ENCODE measurements around the gene ELOA.
A peak's percentile ranks its signal among the peaks of the same experiment; 100 is the strongest.

ELOA gene

DNA sequence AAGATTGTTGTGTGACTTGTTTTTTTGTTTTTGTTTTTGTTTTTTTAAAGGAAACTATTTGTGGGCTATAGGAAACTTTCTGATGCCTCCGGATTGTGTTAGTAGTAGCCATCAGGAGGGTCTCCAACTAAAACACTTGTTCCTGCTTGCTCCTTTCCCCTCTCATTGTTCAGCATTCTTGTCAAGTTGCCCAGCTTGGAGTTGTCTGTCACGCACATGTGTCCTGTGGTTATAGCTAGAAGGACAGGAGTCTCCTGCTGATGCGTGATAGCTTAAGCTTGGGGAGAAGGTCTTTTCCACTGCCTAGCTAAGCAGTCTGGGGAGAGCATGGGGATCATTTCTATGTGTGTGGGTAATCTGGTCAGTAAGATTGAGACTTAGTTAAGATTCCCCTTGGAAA is 44.4 kb downstream of the ELOA start:
- TF ChIP-seq RAD21 (IDR thresholded peaks at IDR 0.05; ENCODE audit: low read depth) (no peak), TCF12 (IDR thresholded peaks at IDR 0.05; ENCODE audit: low read depth) (no peak), EP300 (IDR thresholded peaks at IDR 0.05; ENCODE audit: borderline replicate concordance) (no peak), EGR1 (IDR thresholded peaks at IDR 0.05) (no peak), CREB1 (IDR thresholded peaks at IDR 0.05; ENCODE audit: low read depth) (no peak), FOXM1 (IDR thresholded peaks at IDR 0.05; ENCODE audit: borderline replicate concordance, low read depth) (no peak), CEBPB (IDR thresholded peaks at IDR 0.05) (no peak)
- TF ChIP-seq, protein P1, sequence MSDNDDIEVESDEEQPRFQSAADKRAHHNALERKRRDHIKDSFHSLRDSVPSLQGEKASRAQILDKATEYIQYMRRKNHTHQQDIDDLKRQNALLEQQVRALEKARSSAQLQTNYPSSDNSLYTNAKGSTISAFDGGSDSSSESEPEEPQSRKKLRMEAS (IDR thresholded peaks at IDR 0.05) = no peak
- TF ChIP-seq, protein P2, sequence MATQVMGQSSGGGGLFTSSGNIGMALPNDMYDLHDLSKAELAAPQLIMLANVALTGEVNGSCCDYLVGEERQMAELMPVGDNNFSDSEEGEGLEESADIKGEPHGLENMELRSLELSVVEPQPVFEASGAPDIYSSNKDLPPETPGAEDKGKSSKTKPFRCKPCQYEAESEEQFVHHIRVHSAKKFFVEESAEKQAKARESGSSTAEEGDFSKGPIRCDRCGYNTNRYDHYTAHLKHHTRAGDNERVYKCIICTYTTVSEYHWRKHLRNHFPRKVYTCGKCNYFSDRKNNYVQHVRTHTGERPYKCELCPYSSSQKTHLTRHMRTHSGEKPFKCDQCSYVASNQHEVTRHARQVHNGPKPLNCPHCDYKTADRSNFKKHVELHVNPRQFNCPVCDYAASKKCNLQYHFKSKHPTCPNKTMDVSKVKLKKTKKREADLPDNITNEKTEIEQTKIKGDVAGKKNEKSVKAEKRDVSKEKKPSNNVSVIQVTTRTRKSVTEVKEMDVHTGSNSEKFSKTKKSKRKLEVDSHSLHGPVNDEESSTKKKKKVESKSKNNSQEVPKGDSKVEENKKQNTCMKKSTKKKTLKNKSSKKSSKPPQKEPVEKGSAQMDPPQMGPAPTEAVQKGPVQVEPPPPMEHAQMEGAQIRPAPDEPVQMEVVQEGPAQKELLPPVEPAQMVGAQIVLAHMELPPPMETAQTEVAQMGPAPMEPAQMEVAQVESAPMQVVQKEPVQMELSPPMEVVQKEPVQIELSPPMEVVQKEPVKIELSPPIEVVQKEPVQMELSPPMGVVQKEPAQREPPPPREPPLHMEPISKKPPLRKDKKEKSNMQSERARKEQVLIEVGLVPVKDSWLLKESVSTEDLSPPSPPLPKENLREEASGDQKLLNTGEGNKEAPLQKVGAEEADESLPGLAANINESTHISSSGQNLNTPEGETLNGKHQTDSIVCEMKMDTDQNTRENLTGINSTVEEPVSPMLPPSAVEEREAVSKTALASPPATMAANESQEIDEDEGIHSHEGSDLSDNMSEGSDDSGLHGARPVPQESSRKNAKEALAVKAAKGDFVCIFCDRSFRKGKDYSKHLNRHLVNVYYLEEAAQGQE (IDR thresholded peaks at IDR 0.05; ENCODE audit: low read depth) = no peak
- TF ChIP-seq, protein P3, sequence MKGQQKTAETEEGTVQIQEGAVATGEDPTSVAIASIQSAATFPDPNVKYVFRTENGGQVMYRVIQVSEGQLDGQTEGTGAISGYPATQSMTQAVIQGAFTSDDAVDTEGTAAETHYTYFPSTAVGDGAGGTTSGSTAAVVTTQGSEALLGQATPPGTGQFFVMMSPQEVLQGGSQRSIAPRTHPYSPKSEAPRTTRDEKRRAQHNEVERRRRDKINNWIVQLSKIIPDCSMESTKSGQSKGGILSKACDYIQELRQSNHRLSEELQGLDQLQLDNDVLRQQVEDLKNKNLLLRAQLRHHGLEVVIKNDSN (IDR thresholded peaks at IDR 0.05) = no peak

DNA sequence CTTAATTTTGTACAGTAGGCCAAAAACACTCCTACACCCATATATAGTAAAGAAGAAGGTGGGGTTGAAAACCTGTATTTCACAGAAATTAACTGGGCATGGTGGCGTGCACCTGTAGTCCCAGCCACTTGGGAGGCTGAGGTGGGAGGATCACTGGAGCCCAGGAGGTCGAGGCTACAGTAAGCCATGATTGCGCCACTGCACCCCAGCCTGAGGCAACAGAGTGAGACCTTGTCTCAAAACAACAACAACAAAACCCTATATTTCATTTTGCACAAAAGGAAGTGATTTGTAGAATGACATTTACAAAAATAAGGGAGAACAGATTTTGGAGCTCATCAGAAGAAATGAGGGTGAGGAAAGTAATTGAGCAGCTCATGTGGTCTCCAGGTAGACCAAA is 45.4 kb downstream of the ELOA start:
- no peak for TF ChIP-seq CREB1 (IDR thresholded peaks at IDR 0.05; ENCODE audit: low read depth)
- no peak for TF ChIP-seq FOXM1 (IDR thresholded peaks at IDR 0.05; ENCODE audit: borderline replicate concordance, low read depth)
- TF ChIP-seq TAF1 (IDR thresholded peaks at IDR 0.05; ENCODE audit: low read depth) = no peak
- no peak for TF ChIP-seq CEBPB (IDR thresholded peaks at IDR 0.05)
- no peak for TF ChIP-seq ZBTB7A (IDR thresholded peaks at IDR 0.05; ENCODE audit: low read depth)
- TF ChIP-seq, protein P2 (IDR thresholded peaks at IDR 0.05; ENCODE audit: low read depth) = no peak
- TF ChIP-seq EGR1 (IDR thresholded peaks at IDR 0.05) = no peak
- TF ChIP-seq YY1 (IDR thresholded peaks at IDR 0.05; ENCODE audit: low read depth) = no peak
- no peak for TF ChIP-seq NFIC (IDR thresholded peaks at IDR 0.05)
- TF ChIP-seq, protein P3 (IDR thresholded peaks at IDR 0.05) = no peak
- TF ChIP-seq, protein P1 (IDR thresholded peaks at IDR 0.05) = no peak
- no peak for TF ChIP-seq RAD21 (IDR thresholded peaks at IDR 0.05; ENCODE audit: low read depth)
- TF ChIP-seq EP300 (IDR thresholded peaks at IDR 0.05; ENCODE audit: borderline replicate concordance) = no peak
- no peak for TF ChIP-seq TEAD4 (IDR thresholded peaks at IDR 0.05)
- TF ChIP-seq TCF12 (IDR thresholded peaks at IDR 0.05; ENCODE audit: low read depth) = no peak

- TF ChIP-seq TEAD4 (IDR thresholded peaks at IDR 0.05) (no peak), EP300 (IDR thresholded peaks at IDR 0.05; ENCODE audit: borderline replicate concordance) (no peak), EGR1 (IDR thresholded peaks at IDR 0.05) (peak; percentile 55; the same call in 1 of the 2 replicates), CREB1 (IDR thresholded peaks at IDR 0.05; ENCODE audit: low read depth) (no peak), FOXM1 (IDR thresholded peaks at IDR 0.05; ENCODE audit: borderline replicate concordance, low read depth) (no peak), NFIC (IDR thresholded peaks at IDR 0.05) (0 out of 2 replicates have a peak, but pooled peaks have one; percentile 41), YY1 (IDR thresholded peaks at IDR 0.05; ENCODE audit: low read depth) (peak; percentile 96), TCF12 (IDR thresholded peaks at IDR 0.05; ENCODE audit: low read depth) (peak; percentile 41; the same call in 1 of the 2 replicates), RAD21 (IDR thresholded peaks at IDR 0.05; ENCODE audit: low read depth) (no peak), ZBTB7A (IDR thresholded peaks at IDR 0.05; ENCODE audit: low read depth) (no peak), TAF1 (IDR thresholded peaks at IDR 0.05; ENCODE audit: low read depth) (peak; percentile 73; the same call in 1 of the 2 replicates), CEBPB (IDR thresholded peaks at IDR 0.05) (no peak; the same call in 1 of the 2 replicates)
- TF ChIP-seq, protein P2 (IDR thresholded peaks at IDR 0.05; ENCODE audit: low read depth) = peak; percentile 41; the same call in 1 of the 2 replicates
- TF ChIP-seq, protein P1 (IDR thresholded peaks at IDR 0.05) = peak; percentile 61
- TF ChIP-seq, protein P3 (IDR thresholded peaks at IDR 0.05) = peak; percentile 32; the same call in 1 of the 2 replicates
Observed at GRCh38 chr1:23790696-23791515, 47.6 kb downstream of the ELOA start, which contains the start of gene LYPLA2. LYPLA2 (plus strand) TSS chr1:23791145; CDS start chr1:23792683, 1,538 bp downstream.
